ENCODE measurements around the gene SLC37A2.

SLC37A2 gene

GRCh38 chr11:125071435-125071834 is 8.3 kb downstream of the SLC37A2 start:
- DNase-seq (ENCODE audit: low spot score) = no peak

GRCh38 chr11:125071846-125072217 is 8.7 kb downstream of the SLC37A2 start:
- DNase-seq (ENCODE audit: low spot score) = no peak

GRCh38 chr11:125072218-125072960 is 9.3 kb downstream of the SLC37A2 start:
- DNase-seq (ENCODE audit: low spot score) = no peak

GRCh38 chr11:125072961-125073590 is 10.0 kb downstream of the SLC37A2 start:
- DNase-seq (ENCODE audit: low spot score) = no peak

GRCh38 chr11:125073616-125074483 is 10.7 kb downstream of the SLC37A2 start:
- DNase-seq (ENCODE audit: low spot score) = no peak

- DNase-seq (ENCODE audit: low spot score) = no peak
These were observed 11.6 kb downstream of the SLC37A2 start for GRCh38 chr11:125074511-125075241.

- no peak for DNase-seq (ENCODE audit: low spot score)
These were observed 12.1 kb downstream of the SLC37A2 start for GRCh38 chr11:125075242-125075625.

GRCh38 chr11:125075900-125076317 is 12.8 kb downstream of the SLC37A2 start:
- DNase-seq (ENCODE audit: low spot score) = no peak

GRCh38 chr11:125076378-125076945 is 13.4 kb downstream of the SLC37A2 start:
- DNase-seq (ENCODE audit: low spot score) = no peak

- DNase-seq (ENCODE audit: low spot score) = no peak
These were observed 14.9 kb downstream of the SLC37A2 start for GRCh38 chr11:125078016-125078415.

- DNase-seq (ENCODE audit: low spot score) = no peak
These were observed 15.5 kb downstream of the SLC37A2 start for GRCh38 chr11:125078516-125079140.

- DNase-seq (ENCODE audit: low spot score) = no peak
These were observed 16.2 kb downstream of the SLC37A2 start for GRCh38 chr11:125079151-125079877.

- no peak for DNase-seq (ENCODE audit: low spot score)
These were observed 16.9 kb downstream of the SLC37A2 start for GRCh38 chr11:125079878-125080530.

- DNase-seq (ENCODE audit: low spot score) = no peak
These were observed 17.4 kb downstream of the SLC37A2 start for GRCh38 chr11:125080531-125080911.

GRCh38 chr11:125081098-125081798 is 18.1 kb downstream of the SLC37A2 start:
- no peak for DNase-seq (ENCODE audit: low spot score)

GRCh38 chr11:125082040-125082439 is 18.9 kb downstream of the SLC37A2 start:
- no peak for DNase-seq (ENCODE audit: low spot score)

GRCh38 chr11:125082611-125083311 is 19.7 kb downstream of the SLC37A2 start:
- no peak for DNase-seq (ENCODE audit: low spot score)

- DNase-seq (ENCODE audit: low spot score) = no peak
These were observed 20.4 kb downstream of the SLC37A2 start for GRCh38 chr11:125083312-125084056.
